ENCODE results near the gene OR52D1. TPM values are rescaled to one million over a fixed set of nuclear protein-coding genes. Genes with fewer than 3 reads are reported as not detected.

The OR52D1 gene
- total RNA-seq, 1 experiment from 2014 or later = not detected

DNA sequence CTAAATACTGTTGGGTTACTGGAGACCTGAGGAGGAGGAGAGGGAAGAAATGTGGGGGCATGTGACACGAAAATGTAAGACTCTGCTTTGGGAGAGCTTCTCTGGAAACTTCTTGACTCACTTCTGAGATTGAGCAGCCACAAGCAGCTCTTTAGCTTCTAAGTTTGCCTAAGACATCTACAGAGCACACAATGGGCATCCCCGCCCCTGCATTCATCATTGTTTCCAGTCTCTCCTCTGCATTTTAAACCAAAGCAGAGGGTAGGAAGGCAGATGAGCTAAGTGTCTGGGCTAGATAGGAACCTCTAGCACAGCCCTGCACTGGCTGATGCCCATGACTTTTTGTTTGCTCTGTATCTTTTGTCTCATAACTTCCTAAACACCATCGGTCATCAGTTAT is 2.1 kb upstream of the OR52D1 start:
- no peak overlapping the region for H3K4me3 ChIP-seq (replicated peaks in 1 of 2; ENCODE audit: low read depth in 1 of 2, low read length in 2 of 2)
- H3K79me2 ChIP-seq (ENCODE audit: insufficient read depth, low read length) = peaks cover 82% of the 10 kb centered on the region
- TF ChIP-seq ZFX (IDR thresholded peaks at IDR 0.05) (no peak), CBX3 (IDR thresholded peaks at IDR 0.05; ENCODE audit: low read depth) (no peak), RAD21 (IDR thresholded peaks at IDR 0.05; ENCODE audit: low read depth) (no peak), EGR1 (IDR thresholded peaks at IDR 0.05; ENCODE audit: low read depth) (no peak), EZH2phosphoT487 (IDR thresholded peaks at IDR 0.05; ENCODE audit: borderline replicate concordance) (no peak), POLR2A (IDR thresholded peaks at IDR 0.05; ENCODE audit: borderline replicate concordance, extremely low read depth, insufficient read depth, insufficient read length) (no peak)
- TF ChIP-seq, protein P1, sequence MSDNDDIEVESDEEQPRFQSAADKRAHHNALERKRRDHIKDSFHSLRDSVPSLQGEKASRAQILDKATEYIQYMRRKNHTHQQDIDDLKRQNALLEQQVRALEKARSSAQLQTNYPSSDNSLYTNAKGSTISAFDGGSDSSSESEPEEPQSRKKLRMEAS (IDR thresholded peaks at IDR 0.05) = no peak
- TF ChIP-seq, protein P2, sequence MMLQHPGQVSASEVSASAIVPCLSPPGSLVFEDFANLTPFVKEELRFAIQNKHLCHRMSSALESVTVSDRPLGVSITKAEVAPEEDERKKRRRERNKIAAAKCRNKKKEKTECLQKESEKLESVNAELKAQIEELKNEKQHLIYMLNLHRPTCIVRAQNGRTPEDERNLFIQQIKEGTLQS (IDR thresholded peaks at IDR 0.05) = no peak
- TF ChIP-seq, protein P3, sequence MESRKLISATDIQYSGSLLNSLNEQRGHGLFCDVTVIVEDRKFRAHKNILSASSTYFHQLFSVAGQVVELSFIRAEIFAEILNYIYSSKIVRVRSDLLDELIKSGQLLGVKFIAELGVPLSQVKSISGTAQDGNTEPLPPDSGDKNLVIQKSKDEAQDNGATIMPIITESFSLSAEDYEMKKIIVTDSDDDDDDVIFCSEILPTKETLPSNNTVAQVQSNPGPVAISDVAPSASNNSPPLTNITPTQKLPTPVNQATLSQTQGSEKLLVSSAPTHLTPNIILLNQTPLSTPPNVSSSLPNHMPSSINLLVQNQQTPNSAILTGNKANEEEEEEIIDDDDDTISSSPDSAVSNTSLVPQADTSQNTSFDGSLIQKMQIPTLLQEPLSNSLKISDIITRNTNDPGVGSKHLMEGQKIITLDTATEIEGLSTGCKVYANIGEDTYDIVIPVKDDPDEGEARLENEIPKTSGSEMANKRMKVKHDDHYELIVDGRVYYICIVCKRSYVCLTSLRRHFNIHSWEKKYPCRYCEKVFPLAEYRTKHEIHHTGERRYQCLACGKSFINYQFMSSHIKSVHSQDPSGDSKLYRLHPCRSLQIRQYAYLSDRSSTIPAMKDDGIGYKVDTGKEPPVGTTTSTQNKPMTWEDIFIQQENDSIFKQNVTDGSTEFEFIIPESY (IDR thresholded peaks at IDR 0.05; ENCODE audit: extremely low read depth, insufficient replicate concordance, low read length) = no peak
- TF ChIP-seq, protein P4, sequence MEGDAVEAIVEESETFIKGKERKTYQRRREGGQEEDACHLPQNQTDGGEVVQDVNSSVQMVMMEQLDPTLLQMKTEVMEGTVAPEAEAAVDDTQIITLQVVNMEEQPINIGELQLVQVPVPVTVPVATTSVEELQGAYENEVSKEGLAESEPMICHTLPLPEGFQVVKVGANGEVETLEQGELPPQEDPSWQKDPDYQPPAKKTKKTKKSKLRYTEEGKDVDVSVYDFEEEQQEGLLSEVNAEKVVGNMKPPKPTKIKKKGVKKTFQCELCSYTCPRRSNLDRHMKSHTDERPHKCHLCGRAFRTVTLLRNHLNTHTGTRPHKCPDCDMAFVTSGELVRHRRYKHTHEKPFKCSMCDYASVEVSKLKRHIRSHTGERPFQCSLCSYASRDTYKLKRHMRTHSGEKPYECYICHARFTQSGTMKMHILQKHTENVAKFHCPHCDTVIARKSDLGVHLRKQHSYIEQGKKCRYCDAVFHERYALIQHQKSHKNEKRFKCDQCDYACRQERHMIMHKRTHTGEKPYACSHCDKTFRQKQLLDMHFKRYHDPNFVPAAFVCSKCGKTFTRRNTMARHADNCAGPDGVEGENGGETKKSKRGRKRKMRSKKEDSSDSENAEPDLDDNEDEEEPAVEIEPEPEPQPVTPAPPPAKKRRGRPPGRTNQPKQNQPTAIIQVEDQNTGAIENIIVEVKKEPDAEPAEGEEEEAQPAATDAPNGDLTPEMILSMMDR (IDR thresholded peaks at IDR 0.05 in 2 of 3, conservative IDR thresholded peaks at IDR 0.05 in 1 of 3; ENCODE audit: borderline replicate concordance in 1 of 3, insufficient read depth in 1 of 3, low read depth in 2 of 3, low read length in 2 of 3) = no peak
- RAD21 ChIA-PET (ENCODE audit: low non-redundant PET in 1 of 2, low total read pairs in 2 of 2, uncharacterized antibody in 2 of 2, unreplicated experiment in 2 of 2) = no interaction called here
- H3K4me2 ChIP-seq (ENCODE audit: low read length) = 0 out of 2 replicates have a peak overlapping the region, but pooled peaks have one; percentile 1
- H3K27ac ChIP-seq (ENCODE audit: low read depth, low read length) = peak overlapping the region; percentile 3; the same call in 1 of the 2 replicates
- CTCF ChIA-PET = interaction anchor here (2.3 kb wide), 1 partner anchor 10 kb away, joined by 11 read pairs; no protein-coding TSS in a partner anchor
- BruUV-seq (replicated peaks) = no TSS peak
- H2AFZ ChIP-seq (ENCODE audit: low read depth, low read length, poor library complexity, severe bottlenecking) = no peak overlapping the region
- H3K4me1 ChIP-seq (ENCODE audit: control insufficient read depth in 1 of 2, insufficient read depth in 2 of 2, low read length in 2 of 2) = peaks cover 0 to 57% of the 10 kb centered on the region in 2 experiments; a peak in 2 of 4 replicates
- POLR2A ChIA-PET = interaction anchor here (1.3 to 1.7 kb wide), 2 partner anchors 18 to 19 kb away, joined by 4 to 11 read pairs; no protein-coding TSS in a partner anchor
- H3K36me3 ChIP-seq (ENCODE audit: control insufficient read depth in 1 of 2, insufficient read depth in 2 of 2, low read length in 2 of 2) = peaks cover 0 to 71% of the 10 kb centered on the region in 2 experiments; a peak in 3 of 4 replicates
- H3K9me3 ChIP-seq (ENCODE audit: control insufficient read depth in 1 of 2, insufficient read depth in 1 of 2, low read depth in 1 of 2, low read length in 2 of 2) = no peaks in the 10 kb centered on the region
- H3K27me3 ChIP-seq (ENCODE audit: insufficient read depth, low read length) = no peaks in the 10 kb centered on the region
- DNase-seq (ENCODE audit: low read depth, low spot score) (no peak), ATAC-seq (peak; percentile 17; the same call in 1 of the 2 replicates)
- intact Hi-C loops (cut with micrococcal nuclease) = no loop called here
- no peaks in the 10 kb centered on the region for H3K9me2 ChIP-seq (ENCODE audit: insufficient read depth)
- peaks cover 70% of the 10 kb centered on the region; the same call in 1 of the 2 replicates for H4K20me1 ChIP-seq (ENCODE audit: insufficient read depth)
- H3K9ac ChIP-seq (ENCODE audit: low read length) = peak overlapping the region; percentile 22; the same call in 1 of the 2 replicates

Measured in HCT116 (cell line).